ENCODE measurements around the gene UBE2N.
A peak's percentile ranks its signal among the peaks of the same experiment; 100 is the strongest.

Gene UBE2N

GRCh38 chr12:93361151-93361919 lies 80.4 kb downstream of the UBE2N start:
- Histone ChIP-seq H3K9ac (ENCODE audit: low read length) (no peak overlapping the region), H3K9me3 (ENCODE audit: control insufficient read depth, low read length) (no peaks in the 10 kb centered on the region), H3K27me3 (replicated peaks; ENCODE audit: control insufficient read depth, insufficient read depth, low read length) (no peaks in the 10 kb centered on the region), H3K4me3 (ENCODE audit: low read length) (no peak overlapping the region), H3K4me1 (ENCODE audit: control insufficient read depth, insufficient read depth, low read length) (peaks cover 17% of the 10 kb centered on the region), H3K36me3 (ENCODE audit: control insufficient read depth, insufficient read depth, low read length, severe bottlenecking) (no peaks in the 10 kb centered on the region)
- no peak for DNase-seq (ENCODE audit: low read depth)

GRCh38 chr12:93360688-93361087 lies 81.1 kb downstream of the UBE2N start:
- peaks cover 17% of the 10 kb centered on the region for H3K4me1 ChIP-seq (ENCODE audit: control insufficient read depth, insufficient read depth, low read length)

DNA sequence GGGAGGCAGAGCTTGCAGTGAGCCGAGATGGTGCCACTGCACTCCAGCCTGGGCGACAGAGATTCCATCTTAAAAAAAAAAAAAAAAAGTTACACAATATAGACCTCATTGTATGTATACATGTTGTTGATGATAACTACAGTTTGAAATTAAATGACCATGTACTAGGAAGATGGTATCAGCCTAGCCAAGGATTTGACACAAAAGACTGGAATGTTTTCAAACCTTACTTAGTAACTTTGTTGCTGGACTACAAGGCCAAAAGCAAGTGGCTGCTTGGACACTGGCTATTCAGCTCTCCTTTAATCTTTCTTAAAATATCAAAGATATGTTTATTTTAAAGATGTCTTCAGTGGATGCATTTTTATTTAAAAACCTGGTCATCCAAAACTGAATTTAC lies 82.9 kb downstream of the UBE2N start:
- DNase-seq (ENCODE audit: low read depth) = peak; percentile 42
- H3K4me1 ChIP-seq (ENCODE audit: control insufficient read depth, insufficient read depth, low read length) = peaks cover 17% of the 10 kb centered on the region
- no peaks in the 10 kb centered on the region for H3K9me3 ChIP-seq (ENCODE audit: control insufficient read depth, low read length)
- no peak overlapping the region for H3K9ac ChIP-seq (ENCODE audit: low read length)
- H3K27me3 ChIP-seq (replicated peaks; ENCODE audit: control insufficient read depth, insufficient read depth, low read length) = no peaks in the 10 kb centered on the region
- no peaks in the 10 kb centered on the region for H3K36me3 ChIP-seq (ENCODE audit: control insufficient read depth, insufficient read depth, low read length, severe bottlenecking)
- H3K4me3 ChIP-seq (ENCODE audit: low read length) = no peak overlapping the region

More at GRCh38 chr12:93360688-93361087, 81.1 kb downstream of the UBE2N start:
- DNase-seq (ENCODE audit: low read depth) = no peak
- no peaks in the 10 kb centered on the region for H3K9me3 ChIP-seq (ENCODE audit: control insufficient read depth, low read length)
- no peaks in the 10 kb centered on the region for H3K36me3 ChIP-seq (ENCODE audit: control insufficient read depth, insufficient read depth, low read length, severe bottlenecking)
- H3K4me3 ChIP-seq (ENCODE audit: low read length) = no peak overlapping the region
- H3K9ac ChIP-seq (ENCODE audit: low read length) = no peak overlapping the region
- H3K27me3 ChIP-seq (replicated peaks; ENCODE audit: control insufficient read depth, insufficient read depth, low read length) = no peaks in the 10 kb centered on the region

GRCh38 chr12:93358058-93358457 lies 83.7 kb downstream of the UBE2N start:
- Histone ChIP-seq H3K4me1 (ENCODE audit: control insufficient read depth, insufficient read depth, low read length) (peaks cover 17% of the 10 kb centered on the region), H3K9ac (ENCODE audit: low read length) (no peak overlapping the region), H3K4me3 (ENCODE audit: low read length) (no peak overlapping the region), H3K36me3 (ENCODE audit: control insufficient read depth, insufficient read depth, low read length, severe bottlenecking) (no peaks in the 10 kb centered on the region), H3K27me3 (replicated peaks; ENCODE audit: control insufficient read depth, insufficient read depth, low read length) (no peaks in the 10 kb centered on the region), H3K9me3 (ENCODE audit: control insufficient read depth, low read length) (no peaks in the 10 kb centered on the region)
- no peak for DNase-seq (ENCODE audit: low read depth)

GRCh38 chr12:93356214-93356613 lies 85.5 kb downstream of the UBE2N start:
- Histone ChIP-seq H3K4me3 (ENCODE audit: low read length) (no peak overlapping the region), H3K4me1 (ENCODE audit: control insufficient read depth, insufficient read depth, low read length) (peaks cover 13% of the 10 kb centered on the region), H3K9ac (ENCODE audit: low read length) (no peak overlapping the region), H3K27me3 (replicated peaks; ENCODE audit: control insufficient read depth, insufficient read depth, low read length) (no peaks in the 10 kb centered on the region), H3K36me3 (ENCODE audit: control insufficient read depth, insufficient read depth, low read length, severe bottlenecking) (no peaks in the 10 kb centered on the region), H3K9me3 (ENCODE audit: control insufficient read depth, low read length) (no peaks in the 10 kb centered on the region)
- no peak for DNase-seq (ENCODE audit: low read depth)
